Measurements from ENCODE around the gene C10orf95.

Gene C10orf95

DNA sequence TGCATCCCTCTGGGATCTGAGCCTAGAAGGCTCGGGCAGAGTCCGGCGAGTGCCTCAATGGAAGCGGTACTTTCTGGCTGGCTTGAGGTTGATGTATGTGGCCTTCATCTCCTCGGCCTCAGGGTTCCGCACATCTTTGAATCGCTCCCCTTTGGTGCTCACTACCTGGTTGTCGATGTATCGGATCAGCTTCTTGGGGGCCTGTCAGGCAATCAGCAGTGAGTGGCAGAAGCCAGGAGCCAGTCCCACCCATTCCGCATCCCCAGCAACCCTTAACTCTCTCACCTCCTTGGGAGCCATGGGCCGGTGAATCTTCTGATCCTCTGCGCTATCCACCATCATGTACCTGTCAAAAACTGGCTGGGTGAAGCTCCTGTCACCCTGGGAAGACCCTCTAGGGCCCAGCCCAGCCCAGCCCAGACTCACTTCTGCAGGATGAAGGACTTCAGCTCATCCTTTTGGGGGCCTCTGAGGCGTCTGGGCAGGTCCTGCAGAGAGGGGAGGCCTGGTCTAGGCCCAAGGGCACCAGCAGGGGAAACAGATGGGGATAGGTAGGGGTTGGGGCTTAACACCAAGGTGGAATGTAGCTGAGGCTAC, 27.9 kb downstream of the C10orf95 start:
- peaks cover 5% of the 10 kb centered on the region for H3K4me1 ChIP-seq (ENCODE audit: control insufficient read depth, insufficient read depth, low read length)
- no peak overlapping the region for H3K27ac ChIP-seq (ENCODE audit: low read length)
- H3K4me3 ChIP-seq (ENCODE audit: low read length), result no peak overlapping the region
- peaks cover 5% of the 10 kb centered on the region for H3K36me3 ChIP-seq (ENCODE audit: control insufficient read depth, insufficient read depth, low read length)
- DNase-seq (ENCODE audit: low read depth, low spot score), result no peak
- no peaks in the 10 kb centered on the region for H3K9me3 ChIP-seq (ENCODE audit: control insufficient read depth, insufficient read depth, low read length)
- WGBS (ENCODE audit: insufficient coverage, insufficient read length), result no CpG with 5 or more reads among the region's 13 CpGs
- no peaks in the 10 kb centered on the region for H3K27me3 ChIP-seq (ENCODE audit: control insufficient read depth, insufficient read depth, low read length)

DNA sequence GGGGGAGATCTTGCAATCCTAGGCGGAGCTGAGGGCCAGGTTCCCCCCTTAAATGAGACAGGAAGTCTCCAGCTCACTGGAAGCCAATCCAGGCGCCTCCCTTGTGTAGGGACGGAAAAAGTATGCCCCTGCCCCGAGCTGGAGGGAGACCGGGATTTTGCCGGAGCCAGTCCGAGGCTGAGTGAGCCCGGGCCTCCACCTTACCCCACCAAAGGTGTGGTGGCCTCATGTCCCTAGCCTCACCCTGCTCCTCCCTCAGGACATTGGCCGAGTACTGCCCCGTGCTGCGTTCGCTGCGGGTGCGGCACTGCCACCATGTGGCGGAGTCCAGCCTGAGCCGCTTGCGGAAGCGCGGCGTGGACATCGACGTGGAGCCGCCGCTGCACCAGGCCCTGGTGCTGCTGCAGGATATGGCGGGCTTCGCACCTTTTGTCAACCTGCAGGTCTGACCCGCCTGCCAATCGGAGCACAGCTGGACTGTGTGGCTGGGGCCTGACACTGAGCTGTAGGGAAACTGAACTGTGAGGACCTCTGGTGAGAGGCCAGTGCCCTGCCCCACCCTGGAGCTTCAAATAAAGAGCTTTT, 28.7 kb downstream of the C10orf95 start:
- H3K36me3 ChIP-seq (ENCODE audit: control insufficient read depth, insufficient read depth, low read length), result peaks cover 5% of the 10 kb centered on the region
- no CpG with 5 or more reads among the region's 28 CpGs for WGBS (ENCODE audit: insufficient coverage, insufficient read length)
- H3K4me1 ChIP-seq (ENCODE audit: control insufficient read depth, insufficient read depth, low read length), result peaks cover 7% of the 10 kb centered on the region
- no peak for DNase-seq (ENCODE audit: low read depth, low spot score)
- H3K9me3 ChIP-seq (ENCODE audit: control insufficient read depth, insufficient read depth, low read length), result no peaks in the 10 kb centered on the region
- no peak overlapping the region for H3K27ac ChIP-seq (ENCODE audit: low read length)
- H3K27me3 ChIP-seq (ENCODE audit: control insufficient read depth, insufficient read depth, low read length), result no peaks in the 10 kb centered on the region
- H3K4me3 ChIP-seq (ENCODE audit: low read length), result peak overlapping the region; percentile 0; the same call in 1 of the 2 replicates

DNA sequence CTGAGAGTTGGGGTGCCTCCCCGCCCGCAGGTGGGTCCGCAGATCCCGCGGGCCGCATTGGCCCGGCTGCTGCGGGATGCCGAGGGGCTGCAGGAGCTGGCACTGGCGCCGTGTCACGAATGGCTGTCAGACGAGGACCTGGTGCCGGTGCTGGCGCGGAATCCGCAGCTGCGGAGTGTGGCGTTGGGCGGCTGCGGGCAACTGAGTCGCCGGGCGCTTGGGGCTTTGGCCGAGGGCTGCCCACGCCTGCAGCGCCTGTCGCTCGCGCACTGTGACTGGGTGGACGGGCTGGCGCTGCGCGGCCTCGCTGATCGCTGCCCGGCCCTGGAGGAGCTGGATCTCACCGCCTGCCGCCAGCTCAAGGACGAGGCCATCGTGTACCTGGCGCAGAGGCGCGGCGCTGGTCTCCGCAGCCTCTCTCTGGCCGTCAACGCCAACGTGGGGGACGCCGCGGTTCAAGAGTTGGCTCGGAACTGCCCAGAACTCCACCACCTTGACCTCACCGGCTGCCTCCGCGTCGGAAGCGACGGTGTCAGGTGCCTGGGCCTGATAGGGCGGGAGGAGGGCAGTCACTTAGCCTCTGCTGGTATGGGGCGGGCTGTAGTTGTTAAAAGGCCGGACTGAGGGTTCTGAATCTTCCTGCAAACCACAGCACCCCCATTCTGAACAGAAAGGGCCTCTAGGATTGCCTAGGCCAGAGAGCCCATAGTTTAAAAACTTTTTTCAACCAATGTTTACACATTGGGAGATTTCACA, 29.4 kb downstream of the C10orf95 start:
- Histone ChIP-seq H3K9me3 (ENCODE audit: control insufficient read depth, insufficient read depth, low read length) (no peaks in the 10 kb centered on the region), H3K27me3 (ENCODE audit: control insufficient read depth, insufficient read depth, low read length) (no peaks in the 10 kb centered on the region), H3K4me1 (ENCODE audit: control insufficient read depth, insufficient read depth, low read length) (peaks cover 7% of the 10 kb centered on the region), H3K36me3 (ENCODE audit: control insufficient read depth, insufficient read depth, low read length) (peaks cover 5% of the 10 kb centered on the region), H3K27ac (ENCODE audit: low read length) (no peak overlapping the region), H3K4me3 (ENCODE audit: low read length) (peak overlapping the region; percentile 90; the same call in 1 of the 2 replicates)
- no peak for DNase-seq (ENCODE audit: low read depth, low spot score)
- WGBS (ENCODE audit: insufficient coverage, insufficient read length), result no CpG with 5 or more reads among the region's 62 CpGs

DNA sequence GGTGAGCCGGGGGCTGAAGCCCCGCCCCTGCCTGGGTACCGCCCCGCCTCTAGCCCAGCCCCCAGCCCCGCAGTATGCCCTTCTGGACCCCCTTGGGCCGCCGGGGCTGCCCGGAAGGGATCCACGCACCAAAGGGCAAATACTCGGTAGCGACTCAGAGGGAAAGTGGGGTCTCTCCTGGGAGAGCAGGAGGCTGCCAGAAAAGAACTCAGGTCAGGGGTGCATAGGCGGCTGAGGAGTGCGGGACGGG, 29.9 kb downstream of the C10orf95 start:
- no CpG with 5 or more reads among the region's 14 CpGs for WGBS (ENCODE audit: insufficient coverage, insufficient read length)
- H3K27me3 ChIP-seq (ENCODE audit: control insufficient read depth, insufficient read depth, low read length), result no peaks in the 10 kb centered on the region
- peak overlapping the region; percentile 90; the same call in 1 of the 2 replicates for H3K4me3 ChIP-seq (ENCODE audit: low read length)
- no peak for DNase-seq (ENCODE audit: low read depth, low spot score)
- no peaks in the 10 kb centered on the region for H3K9me3 ChIP-seq (ENCODE audit: control insufficient read depth, insufficient read depth, low read length)
- H3K36me3 ChIP-seq (ENCODE audit: control insufficient read depth, insufficient read depth, low read length), result peaks cover 5% of the 10 kb centered on the region
- H3K4me1 ChIP-seq (ENCODE audit: control insufficient read depth, insufficient read depth, low read length), result peaks cover 7% of the 10 kb centered on the region
- H3K27ac ChIP-seq (ENCODE audit: low read length), result no peak overlapping the region

DNA sequence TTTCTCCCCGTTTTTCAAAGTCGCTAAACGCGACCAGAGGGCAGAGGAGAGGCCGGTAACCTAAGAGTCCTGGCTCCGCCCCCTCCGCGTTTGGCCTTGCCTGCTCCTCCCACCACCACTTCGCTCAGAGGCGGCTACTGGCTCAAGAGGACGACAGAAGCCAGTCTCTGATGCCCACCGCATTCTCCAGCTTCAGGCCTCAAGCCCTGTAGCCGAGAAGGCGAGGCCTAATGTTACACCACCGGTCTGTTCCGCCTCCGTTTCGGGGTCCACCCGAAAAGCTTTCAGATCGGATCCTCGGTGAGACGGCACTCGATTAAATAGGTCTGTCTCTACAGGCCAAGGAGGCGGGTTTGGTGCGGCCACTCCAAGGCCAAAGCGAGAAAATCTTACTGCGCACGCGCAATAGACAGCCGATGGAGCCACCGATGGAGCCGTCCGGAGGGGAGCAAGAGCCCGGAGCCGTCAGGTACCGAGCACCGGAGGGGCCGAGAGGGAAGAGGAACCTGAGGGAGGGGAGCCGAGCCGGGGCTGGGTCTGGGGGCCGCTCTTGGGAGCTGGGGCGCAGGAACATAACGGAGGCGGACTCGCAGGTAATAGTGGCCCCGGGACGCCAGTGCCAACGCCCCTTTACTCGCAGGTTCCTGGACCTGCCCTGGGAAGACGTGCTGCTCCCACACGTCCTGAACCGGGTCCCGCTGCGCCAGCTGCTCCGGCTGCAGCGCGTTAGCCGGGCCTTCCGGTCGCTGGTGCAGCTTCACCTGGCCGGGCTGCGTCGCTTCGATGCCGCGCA, 30.4 kb downstream of the C10orf95 start, which contains the start of gene FBXL15:
FBXL15 (plus strand) TSS at position 123 of the 793 bp plus-strand sequence; CDS start at position 417, 294 bp downstream.
- H3K4me1 ChIP-seq (ENCODE audit: control insufficient read depth, insufficient read depth, low read length), result peaks cover 7% of the 10 kb centered on the region
- WGBS (ENCODE audit: insufficient coverage, insufficient read length), result no CpG with 5 or more reads among the region's 66 CpGs
- H3K9me3 ChIP-seq (ENCODE audit: control insufficient read depth, insufficient read depth, low read length), result no peaks in the 10 kb centered on the region
- no peak within 1 kb of the TSS for H3K27ac ChIP-seq (ENCODE audit: low read length)
- H3K27me3 ChIP-seq (ENCODE audit: control insufficient read depth, insufficient read depth, low read length), result no peaks in the 10 kb centered on the region
- H3K4me3 ChIP-seq (ENCODE audit: low read length), result peak within 1 kb of the TSS; percentile 90
- H3K36me3 ChIP-seq (ENCODE audit: control insufficient read depth, insufficient read depth, low read length), result peaks cover 5% of the 10 kb centered on the region
- no peak for DNase-seq (ENCODE audit: low read depth, low spot score)

DNA sequence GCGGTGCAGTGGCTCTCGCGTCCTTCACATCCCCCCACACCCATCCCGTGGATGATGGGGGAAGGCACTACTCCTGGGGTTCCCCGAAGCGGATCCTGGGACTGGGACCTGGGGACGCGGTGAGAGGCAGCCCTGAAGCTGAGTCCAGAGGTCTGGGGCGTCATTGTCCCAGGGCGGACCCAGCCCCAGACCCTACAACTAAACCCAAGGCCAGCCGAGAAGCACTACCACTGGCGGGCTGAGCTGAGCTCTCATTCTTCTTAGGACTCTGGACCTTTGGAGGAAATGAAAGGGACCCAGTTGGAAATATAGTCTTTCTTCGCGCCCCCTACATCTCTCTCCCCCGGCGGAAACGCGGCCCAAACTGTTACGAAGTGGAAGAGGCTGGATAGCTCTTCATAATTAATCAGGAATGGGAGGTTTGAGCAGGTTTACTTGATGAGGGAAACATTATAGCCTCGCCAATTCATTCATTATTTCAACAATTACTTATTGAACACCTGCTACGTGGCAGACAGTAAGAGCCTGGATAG, 31.1 kb downstream of the C10orf95 start:
- Histone ChIP-seq H3K27me3 (ENCODE audit: control insufficient read depth, insufficient read depth, low read length) (no peaks in the 10 kb centered on the region), H3K4me3 (ENCODE audit: low read length) (peak overlapping the region; percentile 90; the same call in 1 of the 2 replicates), H3K9me3 (ENCODE audit: control insufficient read depth, insufficient read depth, low read length) (no peaks in the 10 kb centered on the region), H3K4me1 (ENCODE audit: control insufficient read depth, insufficient read depth, low read length) (peaks cover 7% of the 10 kb centered on the region), H3K27ac (ENCODE audit: low read length) (no peak overlapping the region), H3K36me3 (ENCODE audit: control insufficient read depth, insufficient read depth, low read length) (peaks cover 5% of the 10 kb centered on the region)
- WGBS (ENCODE audit: insufficient coverage, insufficient read length), result no CpG with 5 or more reads among the region's 21 CpGs
- DNase-seq (ENCODE audit: low read depth, low spot score), result no peak

DNA sequence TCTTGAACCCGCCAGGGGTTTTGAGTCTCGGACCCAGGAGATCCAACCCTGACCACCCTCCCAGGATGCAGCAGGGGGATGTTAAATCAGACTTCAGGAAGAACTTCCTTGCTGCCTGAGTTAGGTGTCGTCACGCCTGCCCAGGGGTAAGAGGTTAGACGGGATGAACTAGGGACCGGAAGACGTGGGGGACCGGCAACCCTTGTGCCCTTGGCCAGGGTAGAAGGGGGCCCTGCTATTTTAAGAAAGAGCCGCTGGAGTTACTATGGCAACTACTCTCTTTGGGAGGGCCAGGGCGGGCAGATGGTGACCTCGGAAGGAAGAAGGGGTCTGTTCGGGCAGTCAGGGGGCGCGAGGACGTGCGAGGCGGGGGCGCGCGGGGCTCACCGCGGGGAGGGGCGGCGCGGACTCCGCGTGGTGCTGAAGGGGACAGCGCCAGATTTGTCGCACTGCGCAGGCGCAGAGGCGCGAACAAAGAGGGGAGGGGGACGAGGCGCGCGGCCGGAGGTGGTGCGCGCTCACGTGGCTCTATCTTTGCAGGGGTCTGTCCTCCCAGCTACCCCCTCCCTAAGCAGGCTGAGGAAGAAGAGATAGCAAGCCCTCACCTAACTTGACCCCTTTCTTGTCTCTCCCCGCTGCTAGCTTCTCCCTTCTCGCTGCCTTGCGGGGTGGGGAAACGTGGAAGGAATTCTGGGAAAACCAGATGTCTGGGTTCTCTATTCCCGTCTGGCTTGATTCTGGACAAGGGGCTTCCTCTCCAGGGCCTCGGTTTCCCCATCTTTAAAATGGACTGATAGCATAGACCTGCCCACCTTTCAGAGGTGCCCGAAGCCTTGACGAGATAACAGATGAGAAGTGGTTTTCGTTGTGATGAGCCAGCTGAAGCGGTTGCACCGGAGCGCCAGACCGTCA, 31.8 kb downstream of the C10orf95 start:
- Histone ChIP-seq H3K4me1 (ENCODE audit: control insufficient read depth, insufficient read depth, low read length) (peaks cover 7% of the 10 kb centered on the region), H3K27ac (ENCODE audit: low read length) (no peak overlapping the region), H3K36me3 (ENCODE audit: control insufficient read depth, insufficient read depth, low read length) (peaks cover 5% of the 10 kb centered on the region), H3K27me3 (ENCODE audit: control insufficient read depth, insufficient read depth, low read length) (no peaks in the 10 kb centered on the region), H3K9me3 (ENCODE audit: control insufficient read depth, insufficient read depth, low read length) (no peaks in the 10 kb centered on the region), H3K4me3 (ENCODE audit: low read length) (peak overlapping the region; percentile 90; the same call in 1 of the 2 replicates)
- no CpG with 5 or more reads among the region's 54 CpGs for WGBS (ENCODE audit: insufficient coverage, insufficient read length)
- DNase-seq (ENCODE audit: low read depth, low spot score), result no peak

DNA sequence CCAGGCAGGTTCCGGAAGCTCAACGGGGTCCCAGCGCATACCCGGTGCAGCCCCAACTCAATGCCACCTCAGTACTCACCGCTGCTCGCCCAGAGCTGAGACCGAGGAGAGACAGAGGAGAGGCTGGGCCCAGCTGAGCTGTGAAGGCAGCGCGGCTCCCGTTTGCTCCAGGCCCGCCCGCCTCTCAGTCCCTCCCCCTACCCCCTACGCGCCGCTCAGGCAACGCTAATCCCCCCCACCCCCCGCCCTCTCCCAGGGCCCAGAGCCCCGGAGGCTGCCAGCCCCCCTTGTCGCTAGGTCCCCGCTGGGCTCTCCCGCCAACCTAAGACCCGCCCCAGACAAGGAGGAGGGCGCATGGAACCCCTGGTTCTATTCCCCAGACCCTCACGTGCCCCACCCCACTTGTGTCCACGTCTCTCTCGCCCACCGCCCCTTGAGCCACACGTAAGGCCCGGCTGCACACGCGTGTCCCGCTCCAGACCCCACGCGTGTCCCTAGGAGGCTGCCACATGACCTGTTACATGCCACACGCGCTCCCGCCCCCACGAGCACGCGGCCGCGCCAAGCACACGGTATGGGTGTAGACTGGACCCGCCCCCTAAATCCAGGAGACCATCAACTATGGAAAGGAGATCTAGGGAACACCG, 32.6 kb downstream of the C10orf95 start, which contains the start of gene PSD:
PSD (minus strand) TSS at position 164 of the 647 bp plus-strand sequence. CDS start 1,747 bp downstream, outside the sequence.
- Histone ChIP-seq H3K27me3 (ENCODE audit: control insufficient read depth, insufficient read depth, low read length) (no peaks in the 10 kb centered on the region), H3K27ac (ENCODE audit: low read length) (no peak within 1 kb of the TSS), H3K9me3 (ENCODE audit: control insufficient read depth, insufficient read depth, low read length) (no peaks in the 10 kb centered on the region), H3K4me3 (ENCODE audit: low read length) (peak within 1 kb of the TSS; percentile 90; the same call in 1 of the 2 replicates), H3K4me1 (ENCODE audit: control insufficient read depth, insufficient read depth, low read length) (peaks cover 7% of the 10 kb centered on the region), H3K36me3 (ENCODE audit: control insufficient read depth, insufficient read depth, low read length) (peaks cover 5% of the 10 kb centered on the region)
- WGBS (ENCODE audit: insufficient coverage, insufficient read length), result no CpG with 5 or more reads among the region's 45 CpGs
- no peak for DNase-seq (ENCODE audit: low read depth, low spot score)

DNA sequence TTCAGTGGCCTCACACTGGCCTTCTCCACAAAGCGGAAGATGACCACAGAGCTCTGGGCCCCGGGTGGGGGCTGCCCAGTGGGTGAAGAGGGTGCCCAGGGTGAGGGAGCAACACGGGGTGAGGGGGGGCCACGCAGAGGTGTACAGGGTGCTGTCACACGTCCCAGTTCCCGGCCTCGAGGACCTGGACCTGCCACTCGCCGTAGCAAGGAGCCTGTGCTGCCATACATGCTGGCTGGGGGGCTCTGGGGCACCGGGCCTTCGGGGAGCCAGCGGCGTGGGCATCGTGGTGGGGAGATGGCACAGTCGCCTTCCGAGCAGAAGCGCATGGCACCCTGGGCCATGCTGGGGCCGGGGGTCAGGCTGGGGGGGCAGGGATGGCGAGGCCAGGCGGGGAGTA, 34.6 kb downstream of the C10orf95 start:
- DNase-seq (ENCODE audit: low read depth, low spot score), result no peak
- Histone ChIP-seq H3K36me3 (ENCODE audit: control insufficient read depth, insufficient read depth, low read length) (no peaks in the 10 kb centered on the region; the same call in 1 of the 2 replicates), H3K27me3 (ENCODE audit: control insufficient read depth, insufficient read depth, low read length) (no peaks in the 10 kb centered on the region), H3K4me3 (ENCODE audit: low read length) (no peak overlapping the region), H3K4me1 (ENCODE audit: control insufficient read depth, insufficient read depth, low read length) (peaks cover 4% of the 10 kb centered on the region), H3K27ac (ENCODE audit: low read length) (no peak overlapping the region), H3K9me3 (ENCODE audit: control insufficient read depth, insufficient read depth, low read length) (no peaks in the 10 kb centered on the region)
- WGBS (ENCODE audit: insufficient coverage, insufficient read length), result no CpG with 5 or more reads among the region's 20 CpGs
